Vagina (tissue), 2 donors: ENCODE data around the gene MNAT1. TPM values are rescaled to one million over a fixed set of nuclear protein-coding genes. Genes with fewer than 3 reads are reported as not detected.

Experiments
- DNase-seq, 2 donors: peaks; one replicate each; pipeline ENCODE4 v3.0.0-alpha.2; 2017; ENCODE audit errors: extremely low spot score in 2 of 2
- H3K27ac ChIP-seq: fragments of 200-600 bp; sonication (generic); one replicate; pipeline ENCODE4 v1.5.1; 2019
- H3K27me3 ChIP-seq: fragments of 200-600 bp; sonication (generic); one replicate; pipeline ENCODE4 v1.5.1; 2019
- H3K36me3 ChIP-seq, 2 donors: fragments of 200-600 bp; sonication (generic); one replicate each; pipeline ENCODE4 v1.5.1; 2017 to 2019
- H3K4me1 ChIP-seq: fragments of 200-600 bp; sonication (generic); one replicate; pipeline ENCODE4 v1.5.1; 2019
- H3K4me3 ChIP-seq, 2 donors: fragments of 200-600 bp; sonication (generic); 1 replicate in 1 of 2; 2 replicates in 1 of 2; pipeline ENCODE4 v1.5.1; 2016 to 2019
- H3K9me3 ChIP-seq: fragments of 200-600 bp; sonication (generic); one replicate; pipeline ENCODE4 v1.5.1; 2019
- CTCF ChIP-seq, 3 experiments: fragments of 450-650 bp in 2 of 3; fragments of 200-600 bp in 1 of 3; sonication (generic) in 1 of 3; IDR thresholded peaks; one replicate each; pipeline ENCODE4 v1.5.1; 2017 to 2019; ENCODE audit warnings: antibody characterized with exemption in 3 of 3, mild to moderate bottlenecking in 2 of 3, moderate library complexity in 2 of 3
- POLR2A ChIP-seq, 2 donors: fragments of 450-650 bp; IDR thresholded peaks; one replicate each; pipeline ENCODE4 v1.6.1; 2017; ENCODE audit warnings: antibody characterized with exemption in 2 of 2, mild to moderate bottlenecking in 2 of 2, moderate library complexity in 2 of 2
- POLR2AphosphoS5 ChIP-seq, 2 donors: sonication (generic); formaldehyde crosslinking; IDR thresholded peaks; one replicate each; pipeline ENCODE4 v1.9.0; 2017; ENCODE audit warnings: antibody characterized with exemption in 2 of 2, mild to moderate bottlenecking in 2 of 2, low read depth in 1 of 2; ENCODE audit not compliant: insufficient read depth in 1 of 2
- intact Hi-C: fragments of 100-400 bp; cut with DNase I; formaldehyde crosslinking; loops from one replicate; pipeline ENCODE4 v1.15.1; 2023
- total RNA-seq: library from RNA; depleted of rRNA; stranded (reverse); fragments of >200 nt; gene quantifications from one replicate; pipeline ENCODE4 v1.2.3, GENCODE V29; 2016

The MNAT1 gene
- total RNA-seq, 1 donor from 2014 or later, result 38.1 TPM

GRCh38 chr14:60815371-60815770 lies 80.8 kb downstream of the MNAT1 start:
- Histone ChIP-seq H3K9me3 (no peaks in the 10 kb centered on the region), H3K36me3 (peaks cover 0 to 19% of the 10 kb centered on the region in 2 donors), H3K27me3 (no peaks in the 10 kb centered on the region), H3K27ac (no peak overlapping the region), H3K4me1 (no peaks in the 10 kb centered on the region), H3K4me3 (no peak overlapping the region)
- TF ChIP-seq POLR2A (IDR thresholded peaks at IDR 0.05) (no peak), POLR2AphosphoS5 (IDR thresholded peaks at IDR 0.05; ENCODE audit: insufficient read depth in 1 of 2, low read depth in 1 of 2) (no peak), CTCF (IDR thresholded peaks at IDR 0.05) (no peak)
- no peak for DNase-seq
- intact Hi-C loops, result no loop called here

GRCh38 chr14:60817113-60817512 lies 82.6 kb downstream of the MNAT1 start:
- Histone ChIP-seq H3K4me3 (no peak overlapping the region), H3K4me1 (no peaks in the 10 kb centered on the region), H3K9me3 (no peaks in the 10 kb centered on the region), H3K27me3 (no peaks in the 10 kb centered on the region), H3K27ac (no peak overlapping the region), H3K36me3 (peaks cover 0 to 15% of the 10 kb centered on the region in 2 donors)
- TF ChIP-seq POLR2AphosphoS5 (IDR thresholded peaks at IDR 0.05; ENCODE audit: insufficient read depth in 1 of 2, low read depth in 1 of 2) (no peak), POLR2A (IDR thresholded peaks at IDR 0.05) (no peak)
- no peak for DNase-seq
- intact Hi-C loops, result no loop called here

- no peak for TF ChIP-seq CTCF (IDR thresholded peaks at IDR 0.05)
- TF ChIP-seq POLR2A (IDR thresholded peaks at IDR 0.05), result no peak
- no peak for TF ChIP-seq POLR2AphosphoS5 (IDR thresholded peaks at IDR 0.05; ENCODE audit: insufficient read depth in 1 of 2, low read depth in 1 of 2)
- Histone ChIP-seq H3K4me3 (no peak overlapping the region), H3K27ac (no peak overlapping the region), H3K9me3 (no peaks in the 10 kb centered on the region), H3K4me1 (no peaks in the 10 kb centered on the region), H3K27me3 (no peaks in the 10 kb centered on the region), H3K36me3 (peaks cover 0 to 4% of the 10 kb centered on the region in 2 donors)
- no peak for DNase-seq
- intact Hi-C loops, result no loop called here
Observed at GRCh38 chr14:60819575-60819974, 85.0 kb downstream of the MNAT1 start.

GRCh38 chr14:60838601-60839000 lies 104.0 kb downstream of the MNAT1 start:
- TF ChIP-seq POLR2AphosphoS5 (IDR thresholded peaks at IDR 0.05; ENCODE audit: insufficient read depth in 1 of 2, low read depth in 1 of 2) (no peak), POLR2A (IDR thresholded peaks at IDR 0.05) (no peak), CTCF (IDR thresholded peaks at IDR 0.05) (no peak)
- H3K9me3 ChIP-seq, result no peaks in the 10 kb centered on the region
- H3K4me1 ChIP-seq, result no peaks in the 10 kb centered on the region
- no peak overlapping the region for H3K4me3 ChIP-seq
- H3K27ac ChIP-seq, result no peak overlapping the region
- no peak for DNase-seq
- intact Hi-C loops, result no loop called here
- no peaks in the 10 kb centered on the region for H3K27me3 ChIP-seq
- H3K36me3 ChIP-seq, result peaks cover 0 to 10% of the 10 kb centered on the region in 2 donors

- Histone ChIP-seq H3K27ac (no peak overlapping the region), H3K9me3 (no peaks in the 10 kb centered on the region), H3K36me3 (peaks cover 0 to 10% of the 10 kb centered on the region in 2 donors), H3K4me3 (no peak overlapping the region), H3K4me1 (no peaks in the 10 kb centered on the region), H3K27me3 (no peaks in the 10 kb centered on the region)
- no peak for TF ChIP-seq POLR2A (IDR thresholded peaks at IDR 0.05)
- TF ChIP-seq CTCF (IDR thresholded peaks at IDR 0.05), result no peak
- TF ChIP-seq POLR2AphosphoS5 (IDR thresholded peaks at IDR 0.05; ENCODE audit: insufficient read depth in 1 of 2, low read depth in 1 of 2), result no peak
- intact Hi-C loops, result no loop called here
- DNase-seq, result no peak
Observed at GRCh38 chr14:60839057-60839456, 104.5 kb downstream of the MNAT1 start.
